Measurements from ENCODE around the gene MATN1.
"Not testable (repeated sequence)": the region's sequence is repeated elsewhere in the genome, so short reads cannot be mapped to it uniquely, and the experiment has no call there.

Gene MATN1

DNA sequence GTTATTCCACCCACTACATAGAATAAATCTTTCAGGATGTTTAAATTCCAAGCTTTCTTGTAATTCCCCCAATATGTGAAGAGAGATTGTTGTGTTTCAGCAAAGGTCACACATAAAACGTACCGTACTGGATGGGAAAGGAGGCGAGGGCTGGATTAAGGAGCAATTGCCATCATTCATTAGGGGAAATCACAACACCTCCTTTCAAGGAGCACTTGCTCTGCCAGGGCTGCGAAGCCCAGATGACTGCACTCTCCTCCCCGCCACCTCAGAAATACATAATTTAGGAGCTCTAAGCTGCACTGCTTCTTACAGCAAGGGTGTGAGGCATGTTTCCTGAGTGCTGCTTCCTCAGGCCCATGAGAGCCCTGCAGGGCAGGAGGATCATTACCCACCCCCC, 29.6 kb downstream of the MATN1 start:
- DNase-seq: no peak

DNA sequence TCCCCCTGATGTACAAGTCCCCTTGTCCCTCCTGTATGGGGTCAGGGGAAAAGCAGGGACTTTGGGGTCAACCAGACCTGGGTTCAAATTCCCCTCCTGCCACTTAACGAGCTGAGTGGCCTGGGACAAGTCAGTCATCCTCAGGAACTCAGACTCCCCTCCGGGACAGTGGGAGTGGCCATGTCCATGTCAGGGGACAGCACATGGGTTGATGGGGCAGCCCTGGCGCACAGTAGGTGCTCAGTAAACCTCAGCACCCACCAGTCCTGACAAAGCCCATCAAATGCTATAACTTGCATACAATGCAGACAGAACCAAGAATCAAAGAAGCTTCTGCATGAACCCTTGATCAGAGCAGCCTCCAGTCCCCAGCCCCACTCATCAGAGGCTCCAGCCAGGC, 30.0 kb downstream of the MATN1 start:
- DNase-seq: no peak

DNA sequence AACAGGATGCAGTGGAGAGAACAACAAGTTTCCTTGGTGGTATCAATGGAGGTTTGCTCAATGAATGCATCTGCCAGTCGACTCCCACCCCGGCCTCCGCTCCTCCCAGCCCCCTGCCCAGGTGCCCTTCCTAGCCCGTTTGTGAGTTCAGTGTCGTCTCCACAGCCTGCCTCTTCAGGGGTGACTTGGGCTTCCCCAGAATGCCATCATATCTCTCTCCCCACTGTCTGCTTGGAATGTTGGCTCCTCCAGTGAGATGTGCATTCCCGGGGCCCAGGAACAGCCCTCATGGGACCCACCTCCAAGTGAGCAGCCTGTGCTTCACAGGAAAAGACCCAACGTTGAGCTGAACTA, 30.5 kb downstream of the MATN1 start:
- DNase-seq: no peak

DNA sequence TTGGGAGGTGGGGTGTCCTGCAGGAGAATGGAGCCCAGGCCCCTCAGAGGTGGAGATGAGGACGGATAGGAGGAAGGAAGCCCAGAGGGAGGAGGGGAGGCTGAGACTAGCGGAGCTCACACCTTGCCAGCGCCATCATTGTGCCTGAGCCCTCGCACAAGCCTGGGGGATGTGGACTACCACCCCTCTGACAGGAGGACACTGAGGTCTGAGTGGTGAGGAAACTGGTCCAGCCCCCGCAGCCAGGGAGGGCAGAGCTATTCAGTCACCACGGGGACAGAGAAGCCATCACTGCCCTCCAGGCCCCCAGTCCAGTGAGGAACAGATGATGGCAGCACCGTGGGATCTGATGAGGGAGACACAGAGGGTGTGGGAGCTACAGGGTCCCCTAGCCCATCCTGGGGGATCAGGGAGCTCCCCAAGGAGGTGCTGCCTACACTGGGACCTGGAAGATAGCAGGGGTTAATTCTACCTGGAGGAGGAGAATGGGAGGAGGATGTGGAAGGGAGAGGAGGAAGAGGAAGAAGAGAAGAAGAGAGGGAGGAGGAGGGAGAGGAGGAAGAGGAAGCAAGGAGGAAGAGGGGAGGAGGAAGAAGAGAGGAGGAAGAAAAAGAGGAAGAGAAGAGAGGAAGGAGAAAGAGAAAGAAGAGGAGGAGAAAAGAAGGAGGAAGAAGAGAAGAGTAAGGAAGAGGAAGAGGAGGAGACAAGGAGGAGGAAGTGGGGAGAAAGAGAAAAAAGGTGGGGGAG, 31.0 kb downstream of the MATN1 start:
- DNase-seq: no peak

DNA sequence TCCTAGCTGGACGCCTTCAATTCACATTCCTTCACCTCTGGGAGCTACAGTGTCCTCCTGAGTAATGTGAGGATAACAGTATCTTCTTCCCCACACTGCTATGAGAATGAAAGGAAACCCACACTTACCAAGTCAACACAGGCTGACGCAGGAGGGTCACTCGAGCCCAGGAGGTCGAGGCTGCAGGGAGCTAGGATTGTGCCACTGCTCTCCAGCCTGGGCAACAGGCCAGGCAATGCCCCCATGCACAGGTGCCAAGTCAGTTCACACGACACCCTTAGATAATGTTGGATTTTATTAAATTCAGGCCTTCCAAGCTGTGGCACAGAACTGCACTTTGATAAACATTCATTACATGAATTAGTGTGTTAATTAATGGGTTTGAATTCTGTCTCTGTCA, 31.9 kb downstream of the MATN1 start:
- no peak for DNase-seq

DNA sequence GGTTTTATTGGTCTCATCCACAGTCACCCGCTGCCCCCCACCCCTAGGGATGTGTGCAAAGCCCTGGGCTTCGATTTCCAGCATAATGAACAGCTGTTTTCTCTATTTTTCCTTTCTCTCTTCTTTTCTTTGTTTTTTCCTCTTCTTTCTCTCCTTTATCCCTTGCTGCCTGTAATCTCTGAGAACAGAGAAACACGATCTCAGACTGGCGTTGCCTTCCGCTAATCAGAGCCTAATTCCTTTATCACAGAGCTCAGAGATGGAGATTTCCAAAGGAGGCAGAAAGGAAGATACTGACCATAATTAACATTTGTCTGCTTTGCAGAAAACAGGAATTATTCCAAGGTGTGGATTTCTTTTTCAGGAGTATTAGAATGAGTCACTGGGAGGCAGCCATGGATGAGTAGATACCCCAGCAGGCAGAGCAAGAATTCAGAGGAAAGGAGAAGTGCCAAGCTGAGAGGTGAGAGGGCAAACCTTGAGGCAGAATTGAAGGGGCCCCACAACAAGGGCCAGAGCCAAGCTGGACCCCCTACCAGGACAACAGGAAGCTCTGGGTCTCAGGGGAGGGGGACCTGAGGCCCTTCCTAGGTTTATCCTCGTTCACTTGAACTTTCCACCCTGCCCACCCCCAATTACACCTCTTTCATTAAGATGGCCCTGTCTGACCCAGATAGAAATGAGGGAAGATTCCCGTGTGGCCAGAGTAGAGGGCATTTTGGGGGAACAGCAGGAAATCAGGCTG, 33.3 kb downstream of the MATN1 start:
- no peak for DNase-seq

DNA sequence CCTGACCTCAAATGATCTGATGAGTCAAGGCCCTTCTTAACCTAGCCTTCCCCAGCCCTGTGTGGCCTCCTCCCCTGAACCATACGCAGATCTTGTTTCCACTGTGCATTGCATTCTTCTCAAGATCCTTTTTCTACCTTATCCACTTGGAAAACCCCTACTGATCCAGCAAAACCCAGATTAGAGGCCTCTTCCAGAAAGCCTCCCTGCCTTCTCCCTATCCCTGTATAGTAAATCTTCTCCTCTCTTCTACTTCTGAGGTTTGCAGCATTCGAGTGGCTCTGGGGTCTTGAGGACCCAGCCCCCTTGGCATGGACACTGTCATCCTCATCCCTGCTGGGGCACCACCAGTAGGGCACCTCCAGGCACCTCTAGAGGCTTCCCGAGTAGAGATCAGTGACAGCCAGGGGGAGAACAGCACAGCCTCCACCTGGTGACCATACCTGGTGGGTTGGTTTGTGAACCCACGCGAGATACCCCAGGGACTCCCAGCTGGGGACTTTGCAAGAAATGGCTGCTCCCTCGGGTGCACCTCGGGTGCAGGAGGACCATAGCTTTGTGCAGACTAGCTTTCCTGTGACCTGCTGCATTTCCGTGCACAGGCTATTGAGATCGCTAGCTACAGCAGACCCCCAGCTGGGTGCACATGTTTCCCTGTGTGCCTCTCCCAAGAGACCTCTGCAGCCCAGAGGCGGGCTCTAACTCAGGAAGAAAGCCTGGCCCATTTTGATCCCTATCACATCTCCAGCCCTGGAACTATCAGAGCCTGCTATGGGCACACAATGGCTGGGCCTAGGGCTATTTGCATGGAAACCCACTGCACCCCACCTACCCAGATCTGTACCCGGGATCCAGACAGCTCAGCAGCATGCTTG, 34.2 kb downstream of the MATN1 start:
- DNase-seq: no peak

DNA sequence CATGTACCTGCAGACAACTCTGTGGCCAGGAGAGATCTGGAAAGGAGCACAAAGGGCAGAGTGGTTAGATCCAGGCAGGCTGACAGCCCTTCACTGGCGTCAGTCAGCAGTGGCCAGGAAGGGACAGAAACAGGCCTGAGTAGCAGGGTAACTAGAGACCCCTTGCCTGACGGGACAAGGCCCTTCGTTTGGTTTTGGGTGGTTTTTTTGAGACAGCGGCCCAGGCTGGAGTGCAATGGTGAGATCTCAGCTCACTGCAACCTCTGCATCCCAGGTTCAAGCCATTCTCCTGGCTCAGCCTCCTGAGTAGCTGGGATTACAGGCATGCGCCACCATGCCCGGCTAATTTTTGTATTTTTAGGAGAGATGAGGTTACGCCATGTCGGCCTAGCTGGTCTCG, 34.9 kb downstream of the MATN1 start:
- DNase-seq: not testable (repeated sequence)

DNA sequence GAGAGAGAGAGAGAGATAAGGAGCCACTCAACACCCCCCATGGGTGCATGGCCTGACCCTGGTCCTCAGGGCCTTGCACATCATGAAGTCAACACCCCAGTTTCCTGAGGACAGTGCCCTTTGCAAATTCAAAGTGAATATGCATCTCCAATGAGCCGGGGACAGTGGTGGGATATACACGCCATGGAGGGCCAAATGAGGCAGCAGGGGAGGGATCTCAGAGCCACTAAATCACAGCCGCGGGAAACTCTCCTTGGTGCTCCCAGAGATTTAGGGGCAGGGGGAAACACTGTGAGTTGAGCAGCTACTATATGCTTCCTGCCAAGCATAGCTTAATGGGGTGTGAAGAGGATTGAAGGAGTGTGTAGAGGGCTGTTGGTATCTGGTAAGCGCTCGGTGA, 35.5 kb downstream of the MATN1 start:
- DNase-seq: no peak

DNA sequence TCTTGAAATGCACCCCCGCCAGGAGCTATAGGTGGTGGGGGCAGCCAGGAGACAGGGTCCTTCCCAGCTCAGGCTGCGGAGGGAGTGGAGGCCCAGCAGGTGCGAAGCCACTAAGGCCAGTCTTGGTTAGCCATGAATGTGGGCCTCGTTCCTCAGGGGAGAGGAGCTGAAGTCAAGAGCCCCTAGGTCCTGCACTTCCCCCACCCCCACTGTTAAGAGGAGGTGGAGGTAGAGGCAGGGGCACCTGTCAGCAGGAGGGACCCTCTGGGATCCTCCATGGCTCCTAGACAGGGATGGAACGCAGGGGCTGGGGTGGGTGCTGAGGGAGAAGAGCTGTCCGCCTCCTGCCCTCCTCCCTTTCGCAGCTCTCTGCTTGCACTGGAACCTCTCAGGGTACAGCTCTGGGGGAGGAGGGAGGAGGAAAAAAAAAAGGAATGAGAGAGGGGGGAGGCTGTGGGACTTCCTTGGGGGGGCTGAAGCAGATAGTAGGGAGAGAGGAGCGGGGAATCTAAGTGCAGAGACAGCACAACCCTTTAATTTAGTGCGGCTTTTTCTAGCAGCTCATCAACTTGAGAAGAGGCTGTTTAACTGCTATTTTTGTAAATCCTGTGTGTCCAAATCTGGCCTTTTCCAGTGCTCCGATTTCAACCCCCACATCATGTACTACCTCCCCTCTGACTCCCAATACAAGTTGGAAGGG, 37.0 kb downstream of the MATN1 start:
- DNase-seq: no peak

DNA sequence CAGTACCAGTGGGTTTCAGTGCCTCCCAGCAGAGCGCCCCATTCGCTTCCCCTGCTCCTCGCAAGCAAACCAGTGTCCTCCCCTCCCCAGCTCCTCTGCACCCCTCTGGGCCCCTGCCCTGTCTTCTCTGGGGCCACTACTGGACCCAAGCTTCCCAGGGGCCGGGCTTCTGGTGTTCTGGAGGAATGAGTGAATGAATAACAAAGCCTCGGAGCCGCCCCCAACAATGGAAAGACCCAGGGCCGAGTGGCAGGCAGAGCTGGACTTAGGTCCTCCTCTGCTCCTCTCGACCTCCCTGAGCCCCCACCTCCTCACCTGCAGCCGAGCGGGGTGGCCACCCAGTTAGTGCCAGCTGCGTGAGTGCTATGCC, 37.6 kb downstream of the MATN1 start:
- no peak for DNase-seq

DNA sequence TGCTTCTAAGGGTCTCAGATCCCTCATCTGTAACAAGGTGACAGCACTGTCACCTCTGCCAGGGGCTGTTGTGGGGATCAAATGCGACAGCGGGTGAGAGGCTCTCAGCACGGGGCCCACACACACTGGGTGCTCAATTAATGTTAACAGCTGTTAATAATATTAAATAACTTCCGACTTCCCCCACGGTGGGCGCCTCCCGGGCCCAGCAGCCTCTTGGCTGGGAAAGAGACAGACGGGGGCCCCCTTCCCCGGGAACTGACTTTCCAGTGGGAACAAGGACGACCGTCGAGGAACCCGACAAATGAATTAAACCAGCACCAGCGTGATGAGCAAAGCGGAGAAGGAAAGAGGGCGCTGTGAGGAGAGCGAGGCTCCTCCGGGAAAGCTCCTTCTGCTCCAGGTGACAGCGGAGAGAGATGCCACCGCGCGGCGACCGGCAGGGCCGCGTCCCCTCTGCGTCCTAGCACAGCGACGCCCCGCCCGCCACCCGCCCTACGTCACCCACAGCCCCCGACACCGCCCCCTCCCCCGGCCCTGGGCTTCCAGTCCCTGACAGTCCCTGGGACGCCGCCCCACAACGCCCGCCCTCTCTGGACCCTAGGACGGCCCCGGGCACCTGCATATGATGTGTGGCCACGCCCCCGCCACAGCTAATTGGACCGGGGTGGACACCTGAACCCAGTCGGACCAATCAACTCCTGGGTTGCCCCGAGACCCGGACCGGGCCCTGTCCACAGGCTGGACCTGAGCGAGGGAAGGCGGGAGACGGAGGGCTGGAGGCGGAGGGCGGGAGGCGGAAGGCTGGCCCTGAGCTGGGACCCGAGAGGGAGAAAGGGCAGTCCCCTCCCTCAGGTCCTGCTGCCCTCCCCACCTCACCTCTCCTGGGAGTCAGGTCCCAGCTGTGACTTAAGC, 38.2 kb downstream of the MATN1 start:
- DNase-seq: peak; percentile 15

DNA sequence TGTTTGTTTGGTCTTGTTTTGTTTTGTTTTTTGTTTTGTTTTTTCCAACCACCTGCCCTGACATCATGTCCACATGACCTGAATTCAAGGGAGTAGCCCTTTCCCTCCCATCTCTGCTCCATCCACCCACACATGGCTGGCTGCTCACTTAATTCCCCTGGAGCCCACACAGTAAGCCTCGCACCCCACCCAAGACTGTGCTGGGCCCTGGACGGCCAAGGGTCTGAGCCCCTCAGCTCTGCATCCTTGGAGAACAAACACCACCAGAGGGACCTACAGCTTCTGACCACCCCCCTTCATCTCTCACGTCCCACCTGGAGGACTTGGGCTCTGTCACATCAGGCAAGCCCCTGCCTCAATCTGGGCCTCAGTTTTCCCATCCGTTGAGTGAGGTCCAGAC, 39.1 kb downstream of the MATN1 start:
- DNase-seq: no peak

DNA sequence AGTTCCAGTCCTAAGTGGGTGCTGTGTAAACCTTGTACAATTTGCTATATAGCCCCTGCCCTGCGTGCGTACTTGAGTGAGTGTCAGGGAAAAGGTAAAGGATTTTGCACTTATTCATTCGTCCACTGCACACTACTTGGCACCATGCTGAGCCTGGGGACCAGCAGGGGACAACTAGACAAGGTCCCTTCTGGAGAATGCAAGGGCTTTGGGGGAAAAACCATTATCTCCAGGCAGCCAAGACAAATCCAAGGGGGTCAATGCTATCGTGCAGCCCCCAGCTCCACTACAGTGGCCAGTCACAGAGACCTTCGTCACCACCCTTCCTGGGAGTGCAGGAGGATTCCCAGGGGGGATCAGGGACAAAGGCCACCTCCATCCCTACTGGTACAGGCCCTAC, 39.7 kb downstream of the MATN1 start:
- DNase-seq: no peak

DNA sequence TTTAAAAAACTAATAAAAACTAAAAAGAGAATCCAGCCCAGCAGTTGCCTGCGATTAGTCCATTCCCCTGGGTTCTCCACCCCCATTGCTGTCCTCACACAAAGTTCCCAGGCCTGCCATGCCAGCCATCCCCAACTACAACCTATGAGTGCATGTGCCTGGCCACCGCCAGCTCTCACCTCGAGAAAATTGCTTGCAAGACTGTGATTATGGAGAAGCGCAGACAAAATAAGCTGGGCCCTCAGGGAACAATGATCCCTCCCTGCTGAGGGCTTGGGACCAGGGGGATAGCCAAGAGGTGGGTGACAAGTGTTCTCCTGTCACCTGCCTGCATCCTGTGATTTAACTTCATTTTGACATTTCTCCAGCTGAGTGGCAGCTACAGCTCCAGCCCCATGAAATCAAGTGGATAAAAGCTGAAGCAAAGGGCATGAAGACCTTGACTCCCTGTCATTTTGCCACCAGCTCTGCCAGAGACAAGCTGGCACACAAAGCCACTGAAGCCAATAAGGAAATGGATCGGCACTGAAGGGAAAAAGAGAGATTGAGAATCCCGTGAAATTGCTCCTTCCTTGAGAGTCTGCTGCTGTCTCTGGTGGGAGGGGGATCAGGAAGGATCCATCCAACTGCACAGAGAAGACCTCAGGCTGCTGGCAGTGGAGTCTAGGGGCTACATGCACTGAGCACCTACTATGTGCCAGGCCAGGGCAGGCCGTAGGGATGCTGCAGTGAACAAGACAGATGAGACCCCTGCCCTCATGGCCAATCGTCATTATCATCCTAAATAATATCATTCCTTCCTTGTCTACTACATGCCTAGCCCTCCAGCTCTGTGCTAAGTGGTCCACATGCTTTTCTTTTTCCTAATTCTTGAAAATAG, 40.7 kb downstream of the MATN1 start:
- no peak for DNase-seq

DNA sequence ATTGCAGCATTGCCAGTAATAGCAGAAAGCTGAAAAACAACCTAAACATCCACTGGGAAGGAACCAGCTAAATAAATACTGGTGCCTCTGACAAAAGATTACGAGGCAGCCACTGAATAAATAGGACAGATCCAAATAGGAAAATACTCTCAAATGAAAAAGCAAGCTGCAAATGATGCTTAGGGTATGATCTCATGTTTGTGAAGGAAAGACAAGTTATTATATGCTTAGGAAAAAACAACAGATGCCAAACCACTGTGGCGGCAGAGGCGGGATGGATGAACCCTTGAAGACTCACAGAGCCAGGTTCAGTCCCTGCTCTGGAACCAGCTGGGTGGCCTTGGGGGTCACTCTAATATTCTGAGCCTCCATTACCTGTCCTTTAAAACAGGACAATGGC, 41.6 kb downstream of the MATN1 start:
- no peak for DNase-seq

DNA sequence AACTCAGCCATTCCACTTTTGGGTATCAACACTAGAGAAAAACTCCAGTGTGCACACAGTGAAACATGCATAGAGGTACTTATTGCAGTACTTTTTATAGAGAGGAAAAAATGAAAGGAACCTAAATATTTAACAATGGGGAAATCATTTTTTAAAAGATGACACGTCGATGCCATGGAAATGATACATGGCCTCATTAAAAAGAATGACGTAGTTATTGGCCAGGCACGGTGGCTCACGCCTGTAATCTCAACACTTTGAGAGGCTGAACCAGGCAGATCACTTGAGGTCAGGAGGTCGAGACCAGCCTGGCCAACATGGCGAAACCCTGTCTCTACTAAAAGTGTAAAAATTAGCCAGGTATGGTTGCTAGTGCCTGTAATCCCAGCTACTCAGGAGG, 42.5 kb downstream of the MATN1 start:
- DNase-seq: no peak

DNA sequence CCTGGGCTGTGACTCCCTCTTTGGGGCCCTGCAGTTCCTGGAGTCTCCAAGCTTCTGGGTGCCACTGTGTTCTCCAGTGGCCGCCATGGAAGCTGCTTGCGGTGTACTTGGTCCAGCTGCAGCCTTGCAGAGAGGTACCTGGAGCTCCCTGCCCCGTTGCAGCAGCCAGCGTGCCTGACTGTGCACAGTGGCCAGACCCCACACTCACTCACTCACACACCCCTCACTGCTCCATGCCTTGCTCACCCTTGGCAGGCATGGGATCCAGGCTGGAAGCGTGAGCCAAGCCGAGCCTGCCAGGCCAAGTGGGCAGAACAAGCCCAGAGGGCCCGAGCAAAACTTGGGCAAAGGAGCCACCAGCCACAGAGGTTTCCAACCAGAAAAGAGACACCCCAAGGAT, 43.0 kb downstream of the MATN1 start:
- DNase-seq: no peak

DNA sequence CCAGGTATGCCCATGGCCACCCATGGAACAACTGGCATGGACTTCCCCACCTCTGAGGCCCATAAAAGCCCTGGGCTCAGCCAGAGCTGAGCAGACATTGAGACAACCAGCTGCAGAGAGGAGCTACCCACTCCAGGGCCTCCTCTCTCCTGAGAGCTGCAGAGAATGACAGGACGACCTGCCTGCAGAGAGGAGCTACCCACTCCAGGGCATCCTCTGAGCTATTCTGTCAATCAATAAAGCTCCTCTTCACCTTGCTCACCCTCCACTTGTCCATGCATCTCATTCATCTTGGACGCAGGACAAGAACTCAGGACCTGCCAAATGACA, 43.4 kb downstream of the MATN1 start:
- DNase-seq: no peak

DNA sequence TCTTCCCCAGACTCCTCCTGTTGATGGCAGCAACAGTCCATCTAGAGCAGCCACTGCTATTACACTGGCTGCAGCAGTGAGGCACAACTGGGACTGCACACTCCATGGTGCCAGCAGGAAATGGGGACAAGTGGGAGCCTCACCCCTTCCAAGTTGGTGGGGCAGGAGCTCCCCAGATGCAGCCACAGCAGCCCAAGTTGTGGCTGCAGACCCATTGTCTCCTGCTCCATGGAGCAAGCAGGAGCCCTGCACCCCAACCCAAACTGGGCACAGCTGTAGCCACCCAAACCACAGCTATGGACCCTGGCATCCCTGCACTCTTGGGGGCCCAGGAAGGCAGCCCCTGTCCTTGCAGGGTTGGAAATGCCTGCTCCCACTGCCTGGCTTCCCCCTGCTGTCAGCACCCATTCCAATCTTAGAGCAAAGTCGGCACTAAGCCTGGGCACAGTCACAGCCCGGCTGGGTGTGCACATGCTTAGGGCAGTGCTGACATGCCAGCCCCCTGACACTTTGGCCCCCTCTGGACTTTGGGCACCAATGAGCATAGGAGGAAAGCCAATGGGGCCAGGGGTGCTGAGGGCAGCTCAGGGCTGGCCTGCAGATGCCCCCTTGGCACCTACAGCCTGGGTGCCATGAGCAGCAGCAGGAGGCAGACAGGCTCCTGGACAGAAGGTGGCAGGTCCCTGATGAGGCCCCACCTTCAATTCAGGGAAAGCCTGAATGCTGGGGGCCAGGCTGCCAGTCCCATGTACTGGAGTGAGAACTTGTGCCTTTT, 44.0 kb downstream of the MATN1 start:
- DNase-seq: no peak
